GM23338 (cell line): ENCODE data around the gene RAPGEF5. TPM values are rescaled to one million over a fixed set of nuclear protein-coding genes. Genes with fewer than 3 reads are reported as not detected.

ENCODE experiments used
- ATAC-seq: fragments of 200-7000 bp; cut with Tn5 transposase; 3 replicates; pipeline ENCODE4 v1.9.1; 2020
- DNase-seq: peaks from one replicate; pipeline ENCODE4 v3.0.0-alpha.2; 2015; ENCODE audit warnings: low spot score
- H2AFZ ChIP-seq: fragments of 200-600 bp; sonication (generic); 2 replicates; pipeline ENCODE4 v1.8.0; 2016; ENCODE audit warnings: antibody characterized with exemption, mild to moderate bottlenecking, moderate library complexity
- H3F3A ChIP-seq: fragments of 200-600 bp; sonication (generic); replicated peaks from 2 replicates; pipeline ENCODE4 v1.8.0; 2017; ENCODE audit warnings: antibody characterized with exemption, mixed run types, low read depth
- H3K27ac ChIP-seq: fragments of 200-600 bp; sonication (generic); 2 replicates; pipeline ENCODE4 v1.6.1; 2016; ENCODE audit warnings: low read depth
- H3K27me3 ChIP-seq: fragments of 200-600 bp; sonication (generic); 2 replicates; pipeline ENCODE4 v1.8.0; 2016; ENCODE audit warnings: mild to moderate bottlenecking, mixed run types, moderate library complexity; ENCODE audit not compliant: insufficient read depth
- H3K36me3 ChIP-seq: fragments of 200-600 bp; sonication (generic); 2 replicates; pipeline ENCODE4 v1.8.0; 2016; ENCODE audit warnings: mild to moderate bottlenecking; ENCODE audit not compliant: insufficient read depth
- H3K4me1 ChIP-seq: fragments of 200-600 bp; sonication (generic); 2 replicates; pipeline ENCODE4 v1.8.0; 2016; ENCODE audit warnings: mild to moderate bottlenecking, moderate library complexity; ENCODE audit not compliant: insufficient read depth
- H3K4me2 ChIP-seq: fragments of 200-600 bp; sonication (generic); 2 replicates; pipeline ENCODE4 v1.7.1; 2017; ENCODE audit warnings: mixed run types
- H3K4me3 ChIP-seq: fragments of 200-600 bp; sonication (generic); 2 replicates; pipeline ENCODE4 v1.6.1; 2016; ENCODE audit warnings: mixed run types
- H3K79me2 ChIP-seq: fragments of 200-600 bp; sonication (generic); replicated peaks from 2 replicates; pipeline ENCODE4 v1.8.0; 2017; ENCODE audit warnings: mild to moderate bottlenecking; ENCODE audit not compliant: insufficient read depth
- H3K9me2 ChIP-seq: fragments of 200-600 bp; sonication (generic); 2 replicates; pipeline ENCODE4 v1.8.0; 2017; ENCODE audit not compliant: insufficient read depth
- H4K20me1 ChIP-seq: fragments of 200-600 bp; sonication (generic); replicated peaks from 2 replicates; pipeline ENCODE4 v1.8.0; 2017; ENCODE audit warnings: mild to moderate bottlenecking; ENCODE audit not compliant: insufficient read depth
- H3K27ac Mint-ChIP-seq: 2 replicates; pipeline ENCODE4 v1.8.0; 2020; ENCODE audit warnings: inconsistent platforms, mild to moderate bottlenecking, moderate library complexity, mixed read lengths
- H3K27me3 Mint-ChIP-seq: 3 replicates; pipeline ENCODE4 v1.8.0; 2022; ENCODE audit warnings: low read depth, mild to moderate bottlenecking, moderate library complexity, mixed read lengths, inconsistent platforms; ENCODE audit not compliant: insufficient read depth, poor library complexity
- H3K36me3 Mint-ChIP-seq: 3 replicates; pipeline ENCODE4 v1.8.0; 2021; ENCODE audit warnings: low read depth, mild to moderate bottlenecking, inconsistent platforms, moderate library complexity, mixed read lengths
- H3K4me1 Mint-ChIP-seq: 3 replicates; pipeline ENCODE4 v1.8.0; 2020; ENCODE audit warnings: mild to moderate bottlenecking, inconsistent platforms, mixed read lengths
- H3K4me3 Mint-ChIP-seq: 3 replicates; pipeline ENCODE4 v1.8.0; 2021; ENCODE audit warnings: moderate library complexity, mild to moderate bottlenecking, inconsistent platforms, mixed read lengths
- H3K9me3 Mint-ChIP-seq: 3 replicates; pipeline ENCODE4 v1.8.0; 2020; ENCODE audit warnings: moderate library complexity, mild to moderate bottlenecking, inconsistent platforms, mixed read lengths
- CREB1 ChIP-seq: fragments of 250-450 bp; sonication (Bioruptor Pico); IDR thresholded peaks from 2 replicates; pipeline ENCODE4 v1.5.0; 2020; ENCODE audit warnings: low read depth, mild to moderate bottlenecking, moderate library complexity
- CTCF ChIP-seq, 2 experiments: fragments of 200-600 bp in 1 of 2; sonication (generic) in 1 of 2; conservative IDR thresholded peaks; 2 replicates each; pipeline versions ENCODE4 v1.5.1 to v1.6.1; 2016 to 2017; ENCODE audit warnings: antibody characterized with exemption in 2 of 2, low read depth in 2 of 2, mild to moderate bottlenecking in 2 of 2, moderate library complexity in 1 of 2
- ETS1 ChIP-seq: IDR thresholded peaks from 2 replicates; pipeline ENCODE4 v1.6.1; 2016; ENCODE audit warnings: antibody characterized with exemption
- EZH2 ChIP-seq: fragments of 200-600 bp; sonication (generic); IDR thresholded peaks from one replicate; pipeline ENCODE4 v1.8.0; 2017; ENCODE audit warnings: antibody characterized with exemption, mild to moderate bottlenecking, low read depth; ENCODE audit not compliant: unreplicated experiment
- POLR2AphosphoS5 ChIP-seq: IDR thresholded peaks from 2 replicates; pipeline ENCODE4 v1.6.1; 2016; ENCODE audit warnings: antibody characterized with exemption, low read depth
- ZNF114 ChIP-seq: fragments of 250-450 bp; sonication (Bioruptor Pico); IDR thresholded peaks from 2 replicates; pipeline ENCODE4 v1.5.0; 2020; ENCODE audit warnings: mild to moderate bottlenecking, moderate library complexity
- ZNF462 ChIP-seq: fragments of 250-450 bp; sonication (Bioruptor Pico); IDR thresholded peaks from 2 replicates; pipeline ENCODE4 v1.5.0; 2020; ENCODE audit warnings: mild to moderate bottlenecking, moderate library complexity
- polyA plus RNA-seq: library from polyadenylated mRNA; unstranded; fragments of >200 nt; fragmentation: Nextera tagmentation; extraction: Ambion mirVana; gene quantifications from 2 replicates; pipeline ENCODE4 v1.2.1, GENCODE V29; 2016
- total RNA-seq: library from RNA; depleted of rRNA; stranded (reverse); fragments of >200 nt; shearing (Covaris generic); gene quantifications from 2 replicates; pipeline ENCODE4 v1.2.3, GENCODE V29; 2014

Gene RAPGEF5
- total and polyA plus RNA-seq, 2 experiments from 2014 or later: 6.3 to 13.1 TPM

- Mint-ChIP-seq H3K9me3 (no peaks in the 10 kb centered on the region), H3K27me3 (peaks cover 11% of the 10 kb centered on the region), H3K4me3 (no peak overlapping the region), H3K36me3 (0 out of 3 replicates have a peak, but pooled peaks cover 2% of the 10 kb centered on the region), H3K27ac (no peak overlapping the region), H3K4me1 (peaks cover 50% of the 10 kb centered on the region)
- ATAC-seq (no peak), DNase-seq (no peak)
- Histone ChIP-seq H3K4me3 (no peak overlapping the region), H3F3A (no peaks in the 10 kb centered on the region), H3K27ac (no peak overlapping the region), H3K4me1 (peaks cover 35% of the 10 kb centered on the region), H3K9me2 (no peaks in the 10 kb centered on the region), H3K4me2 (no peak overlapping the region), H4K20me1 (no peaks in the 10 kb centered on the region; the same call in 1 of the 2 replicates), H3K36me3 (no peaks in the 10 kb centered on the region), H3K27me3 (peaks cover 56% of the 10 kb centered on the region), H2AFZ (no peak overlapping the region), H3K79me2 (no peaks in the 10 kb centered on the region)
- TF ChIP-seq EZH2 (no peak), ETS1 (no peak), POLR2AphosphoS5 (no peak), CREB1 (CRISPR knock-in tag) (no peak), CTCF (conservative IDR thresholded peaks at IDR 0.05; ENCODE audit: low read depth in 2 of 2) (no peak)
These were observed 160.5 kb downstream of the RAPGEF5 start for GRCh38 chr7:22196429-22196828.

GRCh38 chr7:22195397-22196172 is 161.4 kb downstream of the RAPGEF5 start:
- Histone ChIP-seq H3K4me1 (peaks cover 41% of the 10 kb centered on the region), H3K79me2 (no peaks in the 10 kb centered on the region), H3K27ac (no peak overlapping the region), H3F3A (no peaks in the 10 kb centered on the region), H3K27me3 (peaks cover 56% of the 10 kb centered on the region), H3K4me2 (no peak overlapping the region), H3K36me3 (no peaks in the 10 kb centered on the region), H3K9me2 (no peaks in the 10 kb centered on the region), H3K4me3 (no peak overlapping the region), H2AFZ (no peak overlapping the region), H4K20me1 (no peaks in the 10 kb centered on the region; the same call in 1 of the 2 replicates)
- Mint-ChIP-seq H3K36me3 (0 out of 3 replicates have a peak, but pooled peaks cover 4% of the 10 kb centered on the region), H3K27ac (no peak overlapping the region), H3K27me3 (peaks cover 11% of the 10 kb centered on the region), H3K4me1 (peaks cover 54% of the 10 kb centered on the region), H3K4me3 (no peak overlapping the region), H3K9me3 (no peaks in the 10 kb centered on the region)
- DNase-seq: no peak
- ATAC-seq: no peak
- no peak for TF ChIP-seq POLR2AphosphoS5
- no peak for TF ChIP-seq ZNF462 (CRISPR knock-in tag)
- TF ChIP-seq CREB1 (CRISPR knock-in tag): no peak
- no peak for TF ChIP-seq ZNF114 (CRISPR knock-in tag)
